Endothelial cell of umbilical vein (primary cell): ENCODE data around the gene SORT1. TPM values are rescaled to one million over a fixed set of nuclear protein-coding genes. Genes with fewer than 3 reads are reported as not detected.

ENCODE experiments used
- BruUV-seq: library from RNA; stranded (reverse); fragments of 400-500 nt; replicated peaks from 2 replicates; lab custom pipeline; 2021; lab: Mats Ljungman, UMichigan
- CTCF ChIA-PET: fragments of 300-600, 350-600 bp; sonication (Branson Sonifier 250); formaldehyde crosslinking; loops from one replicate; lab custom pipeline; 2021; ENCODE audit warnings: antibody characterized with exemption, inconsistent platforms; lab: Charles Lee
- POLR2A ChIA-PET: fragments of 300-600, 350-600 bp; sonication (Branson Sonifier 250); formaldehyde crosslinking; loops from one replicate; lab custom pipeline; 2021; ENCODE audit warnings: antibody characterized with exemption, inconsistent platforms; lab: Charles Lee
- DNase-seq: peaks from one replicate; pipeline ENCODE4 v3.0.0-alpha.2; 2011; ENCODE audit warnings: low read depth, low spot score
- FAIRE-seq: peaks from 2 replicates; lab custom pipeline; 2011; peaks lifted over from hg19 to GRCh38; lab: Jason Lieb, UNC
- H2AFZ ChIP-seq: 2 replicates; pipeline ENCODE4 v1.6.0; 2012; ENCODE audit warnings: low read depth, low read length, control low read depth, inconsistent platforms
- H3K27ac ChIP-seq: 2 replicates; pipeline ENCODE4 v1.5.1; 2011; ENCODE audit warnings: low read depth, mild to moderate bottlenecking, control low read depth, low read length, moderate library complexity; ENCODE audit not compliant: insufficient read depth
- H3K27me3 ChIP-seq, 2 experiments: 2 replicates each; pipeline versions ENCODE4 v1.6.0 to v1.6.1; 2011; ENCODE audit warnings: low read length in 2 of 2, mixed read lengths in 1 of 2; ENCODE audit not compliant: control insufficient read depth in 2 of 2, insufficient read depth in 2 of 2
- H3K36me3 ChIP-seq, 2 experiments: 2 replicates in 1 of 2; 3 replicates in 1 of 2; pipeline ENCODE4 v1.5.1; 2011; ENCODE audit warnings: low read length in 2 of 2, mild to moderate bottlenecking in 1 of 2, moderate library complexity in 1 of 2; ENCODE audit not compliant: control insufficient read depth in 2 of 2, insufficient read depth in 2 of 2; ENCODE audit errors: extremely low read depth in 1 of 2
- H3K4me1 ChIP-seq: 3 replicates; pipeline ENCODE4 v1.5.1; 2011; ENCODE audit warnings: mild to moderate bottlenecking, low read length; ENCODE audit not compliant: control insufficient read depth, insufficient read depth; ENCODE audit errors: extremely low read depth
- H3K4me2 ChIP-seq: 2 replicates; pipeline ENCODE4 v1.6.1; 2011; ENCODE audit warnings: low read length, control low read depth, mixed read lengths; ENCODE audit not compliant: insufficient read depth
- H3K4me3 ChIP-seq, 3 experiments: fragments of 200-600 bp in 1 of 3; sonication (generic), shearing (Covaris generic) in 1 of 3; replicated peaks in 1 of 3; 2 replicates each; pipeline ENCODE4 v1.5.1; 2011 to 2016; ENCODE audit warnings: control low read depth in 3 of 3, low read length in 3 of 3, mild to moderate bottlenecking in 2 of 3, inconsistent platforms in 1 of 3, low read depth in 1 of 3, moderate library complexity in 1 of 3; ENCODE audit not compliant: insufficient read depth in 1 of 3
- H3K79me2 ChIP-seq: 2 replicates; pipeline ENCODE4 v1.6.0; 2012; ENCODE audit warnings: low read length, inconsistent platforms; ENCODE audit not compliant: control insufficient read depth, insufficient read depth
- H3K9ac ChIP-seq: replicated peaks from 2 replicates; pipeline ENCODE3; 2011; ENCODE audit warnings: low read length, control low read depth; ENCODE audit not compliant: insufficient read depth; ENCODE audit errors: extremely low read depth
- H3K9me1 ChIP-seq: replicated peaks from 3 replicates; pipeline ENCODE4 v1.6.0; 2011; ENCODE audit warnings: mild to moderate bottlenecking, low read length; ENCODE audit not compliant: control insufficient read depth, insufficient read depth; ENCODE audit errors: extremely low read depth
- H3K9me3 ChIP-seq: replicated peaks from 2 replicates; pipeline ENCODE4 v1.5.1; 2012; ENCODE audit warnings: low read length, inconsistent platforms; ENCODE audit not compliant: control insufficient read depth, insufficient read depth
- H4K20me1 ChIP-seq: replicated peaks from 2 replicates; pipeline ENCODE3; 2011; ENCODE audit warnings: mild to moderate bottlenecking, low read length; ENCODE audit not compliant: control insufficient read depth, insufficient read depth; ENCODE audit errors: extremely low read depth
- EZH2 ChIP-seq: IDR thresholded peaks from 2 replicates; pipeline ENCODE4 v1.6.1; 2012; ENCODE audit warnings: borderline replicate concordance, low read depth, mild to moderate bottlenecking, moderate library complexity, low read length, inconsistent platforms; ENCODE audit not compliant: severe bottlenecking
- GATA2 ChIP-seq: IDR thresholded peaks from 2 replicates; pipeline ENCODE4 v1.7.0; 2011; ENCODE audit warnings: low read depth, mild to moderate bottlenecking, moderate library complexity, mixed read lengths, low read length; ENCODE audit not compliant: insufficient read length, insufficient read depth
- JUN ChIP-seq: IDR thresholded peaks from 2 replicates; pipeline ENCODE4 v1.6.1; 2011; ENCODE audit warnings: borderline replicate concordance, low read depth; ENCODE audit not compliant: insufficient read length, insufficient read depth
- MAX ChIP-seq: IDR thresholded peaks from 2 replicates; pipeline ENCODE4 v1.6.1; 2011; ENCODE audit not compliant: insufficient read depth, insufficient read length
- MYC ChIP-seq: IDR thresholded peaks from one replicate; pipeline ENCODE4 v1.6.1; 2011; ENCODE audit warnings: mild to moderate bottlenecking, low read depth, low read length
- POLR2AphosphoS5 ChIP-seq: IDR thresholded peaks from 2 replicates; pipeline ENCODE4 v1.6.1; 2012; ENCODE audit warnings: low read depth, mild to moderate bottlenecking, control low read depth, low read length, moderate library complexity; ENCODE audit not compliant: insufficient read depth
- dilution Hi-C: fragments of 300-500 bp; cut with MboI; formaldehyde crosslinking; loops from one replicate; pipeline ENCODE4 v1.15.0; 2019; ENCODE audit warnings: low sequenced_read_pairs; ENCODE audit not compliant: extremely low pct_ligation_motif_present
- intact Hi-C: fragments of 100-400 bp; cut with micrococcal nuclease; formaldehyde crosslinking; loops from one replicate; pipeline ENCODE4 v1.10.0; 2022
- polyA plus RNA-seq, 4 experiments: library from polyadenylated mRNA; depleted of rRNA in 3 of 4; stranded (reverse) in 3 of 4; unstranded in 1 of 4; fragments of >200 nt; gene quantifications; 2 replicates each; pipeline versions ENCODE4 v1.2.1 to v1.2.3, GENCODE V29; 2011 to 2012; ENCODE audit warnings: missing spikeins in 1 of 4
- total RNA-seq: library from RNA; stranded (reverse); gene quantifications from 2 replicates; pipeline ENCODE4 v1.2.3, GENCODE V29; 2021
- TF ChIP-seq, protein P1 (sequence below), 2 donors: IDR thresholded peaks; 1 replicate in 1 of 2; 2 replicates in 1 of 2; pipeline ENCODE4 v1.5.1; 2011; ENCODE audit warnings: low read length in 2 of 2, mild to moderate bottlenecking in 2 of 2, moderate library complexity in 2 of 2, control low read depth in 1 of 2, inconsistent platforms in 1 of 2, low read depth in 1 of 2; ENCODE audit not compliant: insufficient read depth in 1 of 2; ENCODE audit errors: extremely low read depth in 1 of 2

Gene SORT1
- total and polyA plus RNA-seq, 2 donors (not counting 3 experiments of a cell fraction or from before 2014, with no cell fraction given), result 6.8 to 17.8 TPM

GRCh38 chr1:109312978-109313775 lies 84.5 kb downstream of the SORT1 start:
- no peak overlapping the region for H3K9ac ChIP-seq
- dilution Hi-C loops (no loop called here), intact Hi-C loops (no loop called here)
- ChIA-PET POLR2A (no interaction called here), CTCF (no interaction called here)
- no peak for DNase-seq
- H3K79me2 ChIP-seq, result no peaks in the 10 kb centered on the region
- H3K4me3 ChIP-seq, result no peak overlapping the region
- no peaks in the 10 kb centered on the region for H3K36me3 ChIP-seq
- no peak overlapping the region for H3K4me2 ChIP-seq
- no peak overlapping the region for H3K27ac ChIP-seq
- H3K9me3 ChIP-seq, result no peaks in the 10 kb centered on the region
- peaks cover 4 to 6% of the 10 kb centered on the region in 2 experiments for H3K27me3 ChIP-seq
- H3K4me1 ChIP-seq, result no peaks in the 10 kb centered on the region
- BruUV-seq, result TSS peak; percentile 9
- no peak for TF ChIP-seq MYC
- no peak for TF ChIP-seq EZH2
- TF ChIP-seq POLR2AphosphoS5, result no peak
- TF ChIP-seq JUN, result no peak
- no peak for TF ChIP-seq MAX
- TF ChIP-seq GATA2, result no peak
- TF ChIP-seq, protein P1, sequence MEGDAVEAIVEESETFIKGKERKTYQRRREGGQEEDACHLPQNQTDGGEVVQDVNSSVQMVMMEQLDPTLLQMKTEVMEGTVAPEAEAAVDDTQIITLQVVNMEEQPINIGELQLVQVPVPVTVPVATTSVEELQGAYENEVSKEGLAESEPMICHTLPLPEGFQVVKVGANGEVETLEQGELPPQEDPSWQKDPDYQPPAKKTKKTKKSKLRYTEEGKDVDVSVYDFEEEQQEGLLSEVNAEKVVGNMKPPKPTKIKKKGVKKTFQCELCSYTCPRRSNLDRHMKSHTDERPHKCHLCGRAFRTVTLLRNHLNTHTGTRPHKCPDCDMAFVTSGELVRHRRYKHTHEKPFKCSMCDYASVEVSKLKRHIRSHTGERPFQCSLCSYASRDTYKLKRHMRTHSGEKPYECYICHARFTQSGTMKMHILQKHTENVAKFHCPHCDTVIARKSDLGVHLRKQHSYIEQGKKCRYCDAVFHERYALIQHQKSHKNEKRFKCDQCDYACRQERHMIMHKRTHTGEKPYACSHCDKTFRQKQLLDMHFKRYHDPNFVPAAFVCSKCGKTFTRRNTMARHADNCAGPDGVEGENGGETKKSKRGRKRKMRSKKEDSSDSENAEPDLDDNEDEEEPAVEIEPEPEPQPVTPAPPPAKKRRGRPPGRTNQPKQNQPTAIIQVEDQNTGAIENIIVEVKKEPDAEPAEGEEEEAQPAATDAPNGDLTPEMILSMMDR (IDR thresholded peaks at IDR 0.05; ENCODE audit: extremely low read depth in 1 of 2, insufficient read depth in 1 of 2, low read depth in 1 of 2, low read length in 2 of 2), result no peak
- no peaks in the 10 kb centered on the region for H4K20me1 ChIP-seq
- FAIRE-seq, result no peak
- no peaks in the 10 kb centered on the region for H3K9me1 ChIP-seq
- H2AFZ ChIP-seq, result no peak overlapping the region
